ENCODE data around the gene GNAI1.

GNAI1 gene

DNA sequence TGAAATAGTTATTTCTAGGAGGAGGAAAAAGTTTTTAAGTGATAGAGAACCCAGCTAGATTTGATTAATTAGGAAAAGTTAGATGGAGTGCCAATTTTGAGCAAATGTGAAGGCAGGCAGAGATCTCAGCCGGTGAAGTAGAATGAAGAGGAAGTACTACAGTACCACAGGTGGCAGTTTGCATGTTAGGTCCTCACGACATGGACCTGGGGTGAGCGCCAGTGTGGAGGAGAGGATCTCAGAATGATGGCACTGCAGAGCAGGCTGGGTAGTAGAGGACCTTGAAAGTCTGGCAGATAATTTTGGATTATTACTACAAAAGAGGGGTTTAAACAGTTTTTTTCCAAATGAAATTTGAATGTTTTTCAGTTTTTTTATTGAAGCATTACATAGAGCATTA, 81.1 kb downstream of the GNAI1 start:
- DNase-seq (ENCODE audit: low read depth): no peak

DNA sequence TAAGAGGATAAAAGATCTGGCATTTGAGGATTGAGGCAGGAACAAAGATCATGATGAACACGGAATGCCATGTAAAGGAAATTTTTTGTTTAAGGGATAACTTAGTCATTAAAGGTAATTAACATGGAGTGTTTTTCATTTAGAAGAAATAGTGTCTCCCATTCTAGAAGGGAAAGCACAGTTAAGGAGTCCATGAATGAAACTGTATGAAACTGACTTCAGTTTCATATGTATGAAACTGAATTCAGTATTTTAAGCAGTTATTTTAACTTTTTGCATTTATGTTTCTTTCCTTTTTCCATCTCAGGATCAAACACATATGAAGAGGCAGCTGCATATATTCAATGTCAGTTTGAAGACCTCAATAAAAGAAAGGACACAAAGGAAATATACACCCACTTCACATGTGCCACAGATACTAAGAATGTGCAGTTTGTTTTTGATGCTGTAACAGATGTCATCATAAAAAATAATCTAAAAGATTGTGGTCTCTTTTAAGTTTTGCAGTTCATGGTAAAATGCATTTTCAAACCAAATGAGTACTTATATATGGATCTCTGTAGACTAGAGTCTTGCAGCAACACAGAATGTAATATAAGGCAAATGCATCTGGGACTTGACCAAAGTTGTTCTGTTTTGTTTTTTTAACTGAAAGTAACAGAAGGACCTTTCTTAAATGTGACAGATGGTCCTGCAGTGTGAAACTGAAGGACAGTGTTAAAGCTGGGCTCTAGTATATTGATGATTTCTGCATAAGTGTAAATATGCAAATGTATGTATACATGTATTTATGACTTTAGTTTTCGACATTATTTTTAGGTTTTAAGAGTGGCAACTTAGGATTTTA, 82.6 kb downstream of the GNAI1 start:
- no peak for DNase-seq (ENCODE audit: low read depth)
- no peak overlapping the region for H3K4me3 ChIP-seq (ENCODE audit: low read depth, low read length)
- TF ChIP-seq, protein P1, sequence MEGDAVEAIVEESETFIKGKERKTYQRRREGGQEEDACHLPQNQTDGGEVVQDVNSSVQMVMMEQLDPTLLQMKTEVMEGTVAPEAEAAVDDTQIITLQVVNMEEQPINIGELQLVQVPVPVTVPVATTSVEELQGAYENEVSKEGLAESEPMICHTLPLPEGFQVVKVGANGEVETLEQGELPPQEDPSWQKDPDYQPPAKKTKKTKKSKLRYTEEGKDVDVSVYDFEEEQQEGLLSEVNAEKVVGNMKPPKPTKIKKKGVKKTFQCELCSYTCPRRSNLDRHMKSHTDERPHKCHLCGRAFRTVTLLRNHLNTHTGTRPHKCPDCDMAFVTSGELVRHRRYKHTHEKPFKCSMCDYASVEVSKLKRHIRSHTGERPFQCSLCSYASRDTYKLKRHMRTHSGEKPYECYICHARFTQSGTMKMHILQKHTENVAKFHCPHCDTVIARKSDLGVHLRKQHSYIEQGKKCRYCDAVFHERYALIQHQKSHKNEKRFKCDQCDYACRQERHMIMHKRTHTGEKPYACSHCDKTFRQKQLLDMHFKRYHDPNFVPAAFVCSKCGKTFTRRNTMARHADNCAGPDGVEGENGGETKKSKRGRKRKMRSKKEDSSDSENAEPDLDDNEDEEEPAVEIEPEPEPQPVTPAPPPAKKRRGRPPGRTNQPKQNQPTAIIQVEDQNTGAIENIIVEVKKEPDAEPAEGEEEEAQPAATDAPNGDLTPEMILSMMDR (IDR thresholded peaks at IDR 0.05; ENCODE audit: control insufficient read depth, extremely low read depth, insufficient read depth): no peak

More for the DNA sequence above, 81.1 kb downstream of the GNAI1 start:
- no peak overlapping the region for H3K4me3 ChIP-seq (ENCODE audit: low read depth, low read length)
- TF ChIP-seq, protein P1 (IDR thresholded peaks at IDR 0.05; ENCODE audit: control insufficient read depth, extremely low read depth, insufficient read depth): no peak

- no peak for DNase-seq (ENCODE audit: low read depth)
- TF ChIP-seq, protein P1 (IDR thresholded peaks at IDR 0.05; ENCODE audit: control insufficient read depth, extremely low read depth, insufficient read depth): no peak
- no peak overlapping the region for H3K4me3 ChIP-seq (ENCODE audit: low read depth, low read length)
These were observed 84.1 kb downstream of the GNAI1 start for GRCh38 chr7:80218723-80219122.

- no peak overlapping the region for H3K4me3 ChIP-seq (ENCODE audit: low read depth, low read length)
- no peak for DNase-seq (ENCODE audit: low read depth)
- TF ChIP-seq, protein P1 (IDR thresholded peaks at IDR 0.05; ENCODE audit: control insufficient read depth, extremely low read depth, insufficient read depth): no peak
These were observed 85.5 kb downstream of the GNAI1 start for GRCh38 chr7:80220022-80220634.

DNA sequence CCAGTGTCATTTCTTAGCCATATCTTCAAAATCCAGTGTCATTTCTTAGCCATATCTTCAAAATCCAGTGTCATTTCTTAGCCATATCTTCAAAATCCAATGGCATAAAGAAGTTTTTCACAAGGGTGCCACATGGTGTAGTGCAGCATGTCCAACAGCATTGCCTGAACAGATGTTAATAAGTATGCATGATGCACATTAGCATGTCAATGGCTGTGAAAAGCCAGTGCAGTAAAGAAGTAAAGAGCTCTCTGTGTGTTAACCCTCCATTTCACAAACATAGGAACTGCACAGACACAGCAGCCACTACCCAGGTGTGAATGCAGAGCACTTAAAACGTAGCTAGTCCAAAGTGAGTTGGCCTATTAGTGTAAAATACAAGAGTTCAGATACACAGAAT, 89.8 kb downstream of the GNAI1 start:
- DNase-seq (ENCODE audit: low read depth): no peak
- TF ChIP-seq, protein P1 (IDR thresholded peaks at IDR 0.05; ENCODE audit: control insufficient read depth, extremely low read depth, insufficient read depth): no peak
- no peak overlapping the region for H3K4me3 ChIP-seq (ENCODE audit: low read depth, low read length)

DNA sequence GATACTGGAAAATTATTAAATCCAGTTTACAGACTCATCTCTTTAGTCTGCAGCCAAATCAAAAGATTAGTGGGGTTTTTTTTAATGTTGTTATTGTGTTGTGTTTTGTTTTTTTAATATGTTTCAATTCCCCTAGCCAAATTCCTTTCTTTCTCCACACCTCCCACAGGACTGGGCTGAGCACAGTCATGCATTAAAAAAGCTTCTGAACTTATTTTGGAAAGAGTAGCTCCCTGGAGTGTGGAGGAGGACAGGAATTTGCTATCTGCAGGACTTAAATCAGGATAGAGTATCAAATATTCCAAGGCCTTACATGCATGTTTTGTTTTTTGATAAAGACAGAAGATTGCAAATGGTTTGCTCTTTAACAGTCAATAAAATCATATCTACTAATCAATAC, 90.7 kb downstream of the GNAI1 start:
- no peak for DNase-seq (ENCODE audit: low read depth)
- no peak overlapping the region for H3K4me3 ChIP-seq (ENCODE audit: low read depth, low read length)
- TF ChIP-seq, protein P1 (IDR thresholded peaks at IDR 0.05; ENCODE audit: control insufficient read depth, extremely low read depth, insufficient read depth): no peak

Data from LNCaP clone FGC (cell line).